ENCODE results near the gene OVOL3. TPM values are rescaled to one million over a fixed set of nuclear protein-coding genes. Genes with fewer than 3 reads are reported as not detected.
"Not testable (repeated sequence)": the region's sequence is repeated elsewhere in the genome, so short reads cannot be mapped to it uniquely, and the experiment has no call there.

The OVOL3 gene
- total RNA-seq (ENCODE audit: unreplicated experiment) = not detected
- long read RNA-seq = 0 reads

GRCh38 chr19:36110487-36111199 is at the start of gene OVOL3:
Gene OVOL3 (plus strand): TSS chr19:36111143. CDS start chr19:36111203, 60 bp downstream.
- no peak for TF ChIP-seq CTCF (IDR thresholded peaks at IDR 0.05; ENCODE audit: partially characterized antibody, unreplicated experiment)
- Mint-ChIP-seq H3K4me1 (ENCODE audit: low read depth, unreplicated experiment) (peaks cover 15% of the 10 kb centered on the region), H3K9me3 (ENCODE audit: unreplicated experiment) (peaks cover 15% of the 10 kb centered on the region), H3K27ac (ENCODE audit: unreplicated experiment) (peak within 1 kb of the TSS; percentile 89), H3K36me3 (ENCODE audit: unreplicated experiment) (no peaks in the 10 kb centered on the region), H3K27me3 (ENCODE audit: unreplicated experiment) (peaks cover 15% of the 10 kb centered on the region), H3K4me3 (ENCODE audit: unreplicated experiment) (peak within 1 kb of the TSS; percentile 53)
- DNase-seq = no peak

- no peaks in the 10 kb centered on the region for H3K36me3 Mint-ChIP-seq (ENCODE audit: unreplicated experiment)
These were observed 49.6 kb upstream of the OVOL3 start for GRCh38 chr19:36061367-36061766.

GRCh38 chr19:36064826-36065225 is 46.1 kb upstream of the OVOL3 start:
- peaks cover 2% of the 10 kb centered on the region for H3K4me1 Mint-ChIP-seq (ENCODE audit: low read depth, unreplicated experiment)
- H3K4me3 Mint-ChIP-seq (ENCODE audit: unreplicated experiment) = no peak overlapping the region
- no peak for DNase-seq
- H3K36me3 Mint-ChIP-seq (ENCODE audit: unreplicated experiment) = no peaks in the 10 kb centered on the region
- peaks cover 5% of the 10 kb centered on the region for H3K27me3 Mint-ChIP-seq (ENCODE audit: unreplicated experiment)
- H3K27ac Mint-ChIP-seq (ENCODE audit: unreplicated experiment) = no peak overlapping the region
- no peaks in the 10 kb centered on the region for H3K9me3 Mint-ChIP-seq (ENCODE audit: unreplicated experiment)
- TF ChIP-seq CTCF (IDR thresholded peaks at IDR 0.05; ENCODE audit: partially characterized antibody, unreplicated experiment) = no peak

More at GRCh38 chr19:36061367-36061766, 49.6 kb upstream of the OVOL3 start:
- Mint-ChIP-seq H3K4me1 (ENCODE audit: low read depth, unreplicated experiment) (no peaks in the 10 kb centered on the region), H3K4me3 (ENCODE audit: unreplicated experiment) (no peak overlapping the region), H3K27ac (ENCODE audit: unreplicated experiment) (no peak overlapping the region), H3K27me3 (ENCODE audit: unreplicated experiment) (peaks cover 6% of the 10 kb centered on the region), H3K9me3 (ENCODE audit: unreplicated experiment) (peaks cover under 1% of the 10 kb centered on the region)
- no peak for DNase-seq
- TF ChIP-seq CTCF (IDR thresholded peaks at IDR 0.05; ENCODE audit: partially characterized antibody, unreplicated experiment) = no peak

- H3K36me3 Mint-ChIP-seq (ENCODE audit: unreplicated experiment) = no peaks in the 10 kb centered on the region
- peaks cover 6% of the 10 kb centered on the region for H3K27me3 Mint-ChIP-seq (ENCODE audit: unreplicated experiment)
- no peak for DNase-seq
- TF ChIP-seq CTCF (IDR thresholded peaks at IDR 0.05; ENCODE audit: partially characterized antibody, unreplicated experiment) = no peak
- H3K4me1 Mint-ChIP-seq (ENCODE audit: low read depth, unreplicated experiment) = peaks cover 2% of the 10 kb centered on the region
- H3K4me3 Mint-ChIP-seq (ENCODE audit: unreplicated experiment) = no peak overlapping the region
- H3K9me3 Mint-ChIP-seq (ENCODE audit: unreplicated experiment) = no peaks in the 10 kb centered on the region
- H3K27ac Mint-ChIP-seq (ENCODE audit: unreplicated experiment) = peak overlapping the region; percentile 82
These were observed 43.3 kb upstream of the OVOL3 start for GRCh38 chr19:36067681-36068080.

GRCh38 chr19:36068810-36069499 is 42.0 kb upstream of the OVOL3 start:
- H3K27me3 Mint-ChIP-seq (ENCODE audit: unreplicated experiment); H3K9me3 Mint-ChIP-seq (ENCODE audit: unreplicated experiment); H3K4me1 Mint-ChIP-seq (ENCODE audit: low read depth, unreplicated experiment); H3K36me3 Mint-ChIP-seq (ENCODE audit: unreplicated experiment); H3K27ac Mint-ChIP-seq (ENCODE audit: unreplicated experiment); H3K4me3 Mint-ChIP-seq (ENCODE audit: unreplicated experiment): not testable (repeated sequence)
- peak; percentile 29 for DNase-seq

Measured in glutamatergic neuron (in vitro differentiated cells).